HG02588 (cell line): ENCODE results near the gene STXBP6.
"Not testable (repeated sequence)": the region's sequence is repeated elsewhere in the genome, so short reads cannot be mapped to it uniquely, and the experiment has no call there.

Experiments used
- ATAC-seq: cut with Tn5 transposase; IDR thresholded peaks from one replicate; pipeline ENCODE4 v1.9.1; 2021; ENCODE audit warnings: mild to moderate bottlenecking, moderate library complexity; ENCODE audit not compliant: unreplicated experiment

Gene STXBP6

GRCh38 chr14:24990050-24990449 is 59.9 kb downstream of the STXBP6 start:
- ATAC-seq = no peak

DNA sequence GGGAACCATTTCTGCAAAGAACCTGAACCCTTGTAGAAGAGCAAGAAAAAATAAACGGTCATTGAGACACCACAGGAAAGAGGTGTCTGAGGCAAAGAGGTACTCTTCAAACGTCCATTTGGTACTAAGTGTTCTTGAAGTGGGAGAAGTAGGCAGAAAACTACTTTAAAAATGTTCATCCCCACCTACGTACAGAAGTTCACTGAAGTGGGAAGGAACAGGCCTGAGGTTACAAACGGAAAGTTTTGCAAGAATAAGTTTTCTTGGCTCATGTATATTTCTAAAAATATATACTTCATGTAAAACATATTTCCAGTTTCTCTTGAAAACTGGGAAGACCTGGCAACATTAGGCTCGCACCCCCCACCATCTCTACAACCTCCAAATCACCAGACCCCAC is 61.2 kb downstream of the STXBP6 start:
- ATAC-seq = no peak

- no peak for ATAC-seq
These were observed 63.6 kb downstream of the STXBP6 start for GRCh38 chr14:24986206-24986893.

DNA sequence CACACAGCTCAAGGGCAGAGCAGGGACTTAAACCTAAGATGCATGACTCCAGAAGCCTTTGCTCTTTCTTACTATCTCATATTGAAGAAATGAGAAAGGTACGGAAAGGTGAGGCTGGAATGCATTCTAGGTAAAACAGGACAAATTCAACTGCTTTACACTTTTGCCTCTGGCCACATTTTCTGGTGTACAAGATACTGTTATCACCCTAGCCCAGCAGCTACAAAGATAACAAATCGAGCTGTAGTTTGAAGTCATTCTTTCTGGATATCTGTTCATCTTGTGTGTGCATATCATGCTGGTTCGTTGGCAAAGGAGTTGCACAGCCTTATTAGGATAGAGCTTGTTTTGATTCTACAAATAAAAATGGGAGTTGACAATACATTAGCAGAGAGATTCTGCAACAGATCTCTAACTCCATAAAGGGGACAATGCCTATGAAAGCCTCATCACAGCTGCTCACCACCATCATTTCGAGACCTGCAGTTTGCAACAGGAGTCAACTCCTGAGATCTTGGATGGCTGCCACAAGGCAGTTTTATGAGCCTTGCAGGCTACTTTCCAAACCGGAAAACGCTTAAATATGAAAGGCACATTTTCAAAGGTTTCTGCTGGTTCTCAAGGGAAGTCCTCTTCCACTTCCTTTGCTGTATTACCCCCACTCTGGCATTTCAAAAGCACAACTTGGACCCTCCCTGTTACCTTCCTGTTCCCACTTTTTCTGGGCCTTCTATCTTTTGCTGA is 64.9 kb downstream of the STXBP6 start:
- no peak for ATAC-seq

DNA sequence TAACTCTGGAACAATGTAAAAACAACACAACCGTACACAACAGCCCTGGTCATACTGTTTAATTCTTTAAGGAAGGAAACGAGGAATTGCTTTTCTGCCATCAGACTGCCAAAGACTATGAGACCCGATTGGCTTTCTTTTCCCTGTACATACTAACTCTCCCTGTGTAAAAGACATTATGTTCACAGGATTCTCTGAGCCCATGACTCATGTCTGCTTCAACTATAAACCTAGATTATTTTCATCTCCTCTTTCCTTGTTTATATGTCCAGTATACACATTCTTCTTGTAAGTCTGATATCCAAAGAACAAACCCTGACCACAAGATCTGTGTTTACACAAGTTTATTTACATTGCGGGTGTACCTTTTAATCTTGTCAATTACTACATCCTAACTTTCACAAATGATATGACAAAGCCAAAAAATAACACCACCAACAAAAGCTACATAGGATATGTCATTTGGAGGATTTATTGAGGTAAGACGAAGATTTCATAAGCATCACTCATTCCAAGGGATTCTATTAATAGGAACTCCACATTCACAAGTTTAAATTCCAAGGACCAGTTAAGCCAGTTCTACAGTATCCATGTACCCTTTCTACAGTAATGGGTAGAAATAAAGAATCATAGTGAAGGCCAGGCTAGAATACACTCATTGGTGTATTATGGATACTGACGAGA is 67.3 kb downstream of the STXBP6 start:
- no peak for ATAC-seq

DNA sequence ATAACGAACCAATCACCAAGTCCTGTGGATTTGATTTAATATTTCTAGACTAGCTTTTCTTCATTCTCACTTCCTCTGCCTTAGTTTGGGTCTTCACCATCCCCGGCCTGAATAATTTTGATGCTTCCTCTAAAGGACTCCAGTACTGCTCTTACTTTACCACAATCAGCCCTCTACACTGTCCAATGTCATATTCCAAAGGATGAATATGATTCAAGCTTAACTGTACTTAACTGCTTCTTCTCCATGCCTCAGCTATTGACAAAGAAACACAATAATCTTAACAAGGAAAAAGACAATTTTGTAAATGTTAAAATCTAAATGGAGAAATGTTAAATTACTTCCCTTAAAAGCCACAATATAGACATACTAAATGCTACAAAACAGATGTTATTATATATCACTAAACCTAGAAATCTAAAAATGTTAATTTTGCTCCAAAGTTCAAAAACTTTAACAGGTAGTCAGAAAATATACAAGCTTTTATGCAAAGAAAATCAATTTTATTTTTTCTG is 70.2 kb downstream of the STXBP6 start:
- peak; percentile 40 for ATAC-seq

GRCh38 chr14:24978862-24979724 is 70.9 kb downstream of the STXBP6 start:
- ATAC-seq = peak; percentile 86

- ATAC-seq = no peak
These were observed 73.3 kb downstream of the STXBP6 start for GRCh38 chr14:24976602-24977001.

DNA sequence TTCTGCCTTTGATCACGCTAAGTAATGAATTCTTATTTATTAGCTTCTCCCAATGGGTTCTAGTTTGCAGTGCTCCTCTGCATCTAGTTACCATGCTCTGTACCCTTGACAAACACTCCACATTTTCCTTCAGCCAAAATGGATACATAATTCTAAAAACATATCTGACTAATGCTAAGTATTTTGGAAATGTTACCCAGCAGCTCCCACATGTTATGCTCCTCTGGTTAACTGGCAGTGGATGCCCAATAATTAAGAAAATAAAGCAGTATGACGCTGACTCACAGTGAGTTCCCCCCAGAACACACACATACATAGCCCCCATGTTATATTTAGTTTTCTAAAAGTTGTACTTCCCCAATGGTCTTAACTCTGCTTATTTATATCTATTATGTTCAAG is 74.6 kb downstream of the STXBP6 start:
- no peak for ATAC-seq

GRCh38 chr14:24974591-24975374 is 75.2 kb downstream of the STXBP6 start:
- ATAC-seq = no peak

- ATAC-seq = no peak
These were observed 77.1 kb downstream of the STXBP6 start for GRCh38 chr14:24972844-24973243.

GRCh38 chr14:24971255-24971654 is 78.7 kb downstream of the STXBP6 start:
- ATAC-seq = no peak

- no peak for ATAC-seq
These were observed 83.4 kb downstream of the STXBP6 start for GRCh38 chr14:24966579-24966964.

DNA sequence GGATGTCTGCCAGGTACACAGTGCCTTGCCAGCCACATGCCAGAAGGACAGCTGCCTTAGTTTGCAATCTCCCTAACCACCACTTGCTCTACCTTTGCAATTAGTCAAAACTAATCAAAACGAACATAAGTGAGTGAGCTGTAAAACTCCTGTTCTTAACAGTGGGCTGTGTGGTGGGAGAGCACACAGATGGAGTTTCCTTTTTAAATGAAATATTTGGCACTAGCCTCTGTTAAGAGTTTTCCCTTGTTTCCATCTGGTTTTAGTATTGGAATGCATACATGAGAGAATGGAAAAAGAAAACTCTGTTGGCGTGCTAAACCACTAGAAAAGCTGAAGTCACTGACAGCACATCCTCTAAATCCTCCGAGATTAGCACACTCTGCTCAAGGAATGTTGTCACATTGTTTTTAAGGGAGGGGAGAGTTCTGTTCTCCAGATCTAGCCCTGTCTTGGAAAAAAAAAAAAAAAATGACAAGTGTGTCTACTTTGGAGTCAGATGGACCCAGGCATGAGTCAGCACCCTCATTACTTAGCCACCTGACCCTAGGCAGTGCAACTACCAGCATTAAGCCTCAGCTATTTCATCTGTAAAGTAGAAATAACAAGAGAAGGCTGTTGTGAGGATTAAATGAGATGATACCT is 83.9 kb downstream of the STXBP6 start:
- no peak for ATAC-seq

DNA sequence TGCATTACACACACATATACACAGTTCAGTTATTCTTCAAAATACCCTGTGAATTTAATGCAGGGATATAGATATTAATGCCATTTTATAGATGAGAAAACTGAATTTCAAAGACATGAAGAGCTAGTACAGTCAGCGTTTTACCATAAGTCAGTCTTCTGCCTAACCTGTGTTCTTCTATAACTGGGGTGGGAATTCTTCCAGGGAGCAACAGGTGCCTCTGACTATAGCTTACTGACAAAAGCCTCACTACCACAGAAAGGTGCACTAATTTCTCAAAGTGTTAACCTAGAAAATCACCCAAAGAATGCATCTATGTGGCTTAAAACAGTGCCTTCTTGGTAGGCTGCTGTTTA is 84.4 kb downstream of the STXBP6 start:
- no peak for ATAC-seq

DNA sequence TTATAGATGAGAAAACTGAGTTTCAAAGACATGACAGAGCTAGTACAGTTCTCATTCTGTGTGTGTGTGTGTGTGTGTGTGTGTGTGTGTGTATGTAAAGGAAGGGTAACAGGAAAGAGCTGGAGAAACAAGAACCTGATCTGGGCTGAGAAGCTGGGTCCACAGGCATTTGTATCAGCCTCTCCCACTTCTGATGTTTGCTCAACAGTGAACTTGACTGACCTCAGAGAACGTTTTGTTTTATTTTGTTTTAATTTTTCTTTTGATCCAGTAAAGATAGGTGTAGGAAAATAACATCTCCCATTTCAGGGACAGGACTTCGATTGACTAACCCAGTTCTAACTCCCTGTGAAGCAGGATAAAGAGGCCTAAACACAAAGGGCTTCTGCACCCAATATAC is 85.4 kb downstream of the STXBP6 start:
- ATAC-seq = no peak

DNA sequence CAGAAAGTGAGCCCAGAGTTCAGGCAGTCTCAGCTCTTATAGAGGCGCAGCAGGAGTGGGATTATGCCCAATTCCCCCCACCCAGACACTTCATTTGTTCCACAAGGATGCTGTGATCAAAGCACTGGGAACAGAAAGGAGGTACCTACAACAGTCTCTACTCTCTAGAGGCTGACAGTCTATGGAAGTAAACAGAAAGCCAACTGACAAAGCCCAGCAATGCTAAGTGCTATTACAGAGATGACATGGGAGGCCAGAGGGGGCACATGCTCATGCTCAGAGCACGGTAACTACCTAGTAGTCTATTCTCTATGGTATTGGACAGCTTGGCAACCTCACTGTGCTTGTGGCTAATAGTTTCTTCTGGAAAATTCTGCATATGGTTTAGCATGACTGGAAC is 85.9 kb downstream of the STXBP6 start:
- no peak for ATAC-seq

DNA sequence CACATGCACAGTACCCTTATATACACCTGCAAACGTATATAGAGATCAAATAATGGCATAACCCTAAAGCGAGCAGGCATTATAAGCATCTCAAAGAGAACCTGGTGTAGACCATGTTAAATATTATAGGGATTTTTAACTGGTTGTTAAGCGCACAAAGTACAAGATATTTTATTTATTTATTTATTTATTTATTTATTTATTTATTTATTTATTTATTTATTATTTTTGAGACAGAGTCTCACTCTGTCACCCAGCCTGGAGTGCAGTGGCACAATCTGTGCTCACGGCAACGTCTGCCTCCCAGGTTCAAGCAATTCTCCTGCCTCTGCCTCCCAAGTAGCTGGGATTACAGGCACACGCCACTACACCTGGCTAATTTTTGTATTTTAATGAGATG is 87.8 kb downstream of the STXBP6 start:
- ATAC-seq = not testable (repeated sequence)

GRCh38 chr14:24960816-24961215 is 89.1 kb downstream of the STXBP6 start:
- no peak for ATAC-seq
